ENCODE results near the gene BBS10. TPM values are rescaled to one million over a fixed set of nuclear protein-coding genes. Genes with fewer than 3 reads are reported as not detected.

The BBS10 gene
- 5.4 and 6.5 TPM in 2 replicates for total RNA-seq

DNA sequence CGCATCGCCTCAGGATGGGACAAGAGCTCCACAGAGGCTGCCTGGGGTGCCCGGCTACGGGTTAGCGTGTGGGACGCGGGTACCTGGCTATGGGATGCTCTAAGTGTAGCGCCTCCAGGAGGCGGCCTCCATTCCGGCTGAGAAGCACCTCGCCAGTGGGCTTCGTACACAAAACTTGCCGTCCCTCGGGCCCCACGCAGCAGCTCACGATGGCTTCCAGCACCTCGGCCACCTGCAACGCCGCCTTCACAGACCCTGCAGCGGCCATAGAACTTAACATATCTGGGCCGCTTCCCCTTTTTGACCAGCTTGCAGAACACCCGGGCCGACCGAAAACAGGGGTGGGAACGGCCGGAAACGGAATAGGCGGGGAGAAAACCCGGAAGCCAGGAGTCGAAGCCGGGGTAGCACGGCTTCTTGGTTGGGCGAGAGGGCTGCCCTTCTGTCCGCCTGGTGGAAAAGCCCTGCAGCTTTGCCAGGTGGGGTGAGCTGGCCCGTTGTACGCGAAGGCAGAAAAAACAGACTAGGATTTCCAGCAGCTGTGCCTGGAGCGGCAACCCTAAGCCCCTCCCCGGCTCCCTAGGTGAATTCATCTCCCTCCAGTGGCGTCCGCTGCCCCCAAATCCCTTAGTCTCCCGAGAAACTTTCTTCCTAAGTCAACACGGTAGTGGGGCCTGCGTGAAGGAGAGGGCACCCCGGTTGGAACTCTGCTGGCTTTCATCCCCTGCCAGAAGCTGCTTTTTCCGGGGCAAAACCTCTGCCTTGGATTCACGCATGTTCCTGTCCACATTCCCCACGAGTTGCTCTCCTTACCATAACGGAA is at the start of gene BBS10:
BBS10 (minus strand) TSS at position 337 of the 823 bp plus-strand sequence; CDS start at position 280, 57 bp downstream.

Other genes starting within 250 kb of the BBS10 start
- 40.6 and 51.8 TPM in 2 replicates for gene OSBPL8, start 211.4 kb upstream of the BBS10 start, total RNA-seq

Data from hair follicular keratinocyte (primary cell).